HepG2 (cell line): ENCODE measurements around the gene GEMIN8. TPM values are rescaled to one million over a fixed set of nuclear protein-coding genes. Genes with fewer than 3 reads are reported as not detected.

ENCODE experiments used
- AHDC1 ChIP-seq: sonication (generic); formaldehyde crosslinking; IDR thresholded peaks from 2 replicates; pipeline ENCODE4 v1.5.1; 2020; ENCODE audit warnings: mild to moderate bottlenecking, missing genetic modification reagents, borderline replicate concordance
- CBX5 ChIP-seq: sonication (generic); formaldehyde crosslinking; IDR thresholded peaks from 2 replicates; pipeline ENCODE4 v1.4.0; 2020; ENCODE audit warnings: missing genetic modification reagents, borderline replicate concordance
- DMAP1 ChIP-seq: IDR thresholded peaks from 2 replicates; pipeline ENCODE4 v1.6.1; 2016
- FOXK1 ChIP-seq: sonication (generic); formaldehyde crosslinking; IDR thresholded peaks from 2 replicates; pipeline ENCODE4 v1.4.0; 2020; ENCODE audit warnings: low read depth, missing genetic modification reagents, borderline replicate concordance
- HNF4A ChIP-seq: sonication (generic); formaldehyde crosslinking; IDR thresholded peaks from 2 replicates; pipeline ENCODE4 v1.4.0; 2020; ENCODE audit warnings: missing genetic modification reagents
- KIAA2018 ChIP-seq: sonication (generic); formaldehyde crosslinking; IDR thresholded peaks from 2 replicates; pipeline ENCODE4 v1.5.0; 2020; ENCODE audit warnings: mild to moderate bottlenecking, missing genetic modification reagents, borderline replicate concordance
- LCORL ChIP-seq, 2 experiments: fragments of 450-650 bp in 1 of 2; sonication (generic) in 1 of 2; formaldehyde crosslinking in 1 of 2; IDR thresholded peaks; 2 replicates each; pipeline versions ENCODE4 v1.5.0 to v1.6.1; 2017 to 2020; ENCODE audit warnings: antibody characterized with exemption in 1 of 2, missing genetic modification reagents in 1 of 2
- NR0B2 ChIP-seq: sonication (generic); formaldehyde crosslinking; IDR thresholded peaks from 2 replicates; pipeline ENCODE4 v1.4.0; 2020; ENCODE audit warnings: mild to moderate bottlenecking, missing genetic modification reagents
- SRSF4 ChIP-seq: fragments of 200-400 bp; formaldehyde crosslinking; IDR thresholded peaks from one replicate; pipeline ENCODE4 v1.6.1; 2018; ENCODE audit warnings: mild to moderate bottlenecking, low read depth, low read length, moderate library complexity; ENCODE audit not compliant: poor library complexity, severe bottlenecking
- ZBTB34 ChIP-seq: sonication (generic); formaldehyde crosslinking; IDR thresholded peaks from 2 replicates; pipeline ENCODE4 v1.8.0; 2022; ENCODE audit warnings: mild to moderate bottlenecking, missing genetic modification reagents
- ZEB1 ChIP-seq: IDR thresholded peaks from 2 replicates; pipeline ENCODE4 v1.6.1; 2012; ENCODE audit warnings: mild to moderate bottlenecking, low read depth, inconsistent platforms; ENCODE audit not compliant: insufficient replicate concordance
- ZNF430 ChIP-seq: sonication (generic); formaldehyde crosslinking; IDR thresholded peaks from 2 replicates; pipeline ENCODE4 v1.9.0; 2021; ENCODE audit warnings: mild to moderate bottlenecking, missing genetic modification reagents
- polyA plus RNA-seq, 8 experiments: library from polyadenylated mRNA; depleted of rRNA in 3 of 8; stranded (reverse) in 7 of 8; unstranded in 1 of 8; fragments of >200 nt; fragmentation: Illumina TruSeq in 4 of 8; extraction: Trizol in 4 of 8; gene quantifications; 2 replicates each; pipeline versions ENCODE4 v1.2.1 to v1.2.3, GENCODE V29; 2011 to 2016; ENCODE audit warnings: low read depth in 4 of 8, missing spikeins in 1 of 8, mixed read lengths in 1 of 8; ENCODE audit not compliant: insufficient read depth in 1 of 8
- total RNA-seq, 5 experiments: library from RNA; depleted of rRNA; stranded (reverse); fragments of >200 nt; fragmentation: Illumina TruSeq; extraction: Trizol; gene quantifications; 2 replicates each; pipeline ENCODE4 v1.2.3, GENCODE V29; 2016; ENCODE audit warnings: low read depth in 1 of 5

The GEMIN8 gene
- total and polyA plus RNA-seq, 2 of the 13 experiments (the other 11 are each of a cell fraction or from before 2014, with no cell fraction given) = 9.7 to 23.7 TPM

- peak; percentile 89 for TF ChIP-seq DMAP1 (CRISPR knock-in tag)
- TF ChIP-seq FOXK1 (CRISPR knock-in tag) = peak; percentile 74; the same call in 1 of the 2 replicates
- TF ChIP-seq ZNF430 = no peak
- 0 out of 2 replicates have a peak, but pooled peaks have one; percentile 24 for TF ChIP-seq CBX5
- no peak for TF ChIP-seq HNF4A (CRISPR knock-in tag)
- TF ChIP-seq AHDC1 (CRISPR knock-in tag) = no peak
- no peak for TF ChIP-seq ZEB1
- no peak for TF ChIP-seq SRSF4
- TF ChIP-seq NR0B2 (CRISPR knock-in tag) = peak; percentile 71; the same call in 1 of the 2 replicates
- no peak for TF ChIP-seq KIAA2018 (CRISPR knock-in tag)
- TF ChIP-seq ZBTB34 = no peak
- no peak for TF ChIP-seq LCORL (IDR thresholded peaks at IDR 0.05)
- peak; percentile 25; the same call in 1 of the 2 replicates for TF ChIP-seq LCORL (CRISPR knock-in tag; IDR thresholded peaks at IDR 0.05)
Observed at GRCh38 chrX:14029425-14030173, at the start of gene GEMIN8 (continued).
